Esophagus squamous epithelium (tissue), 5 donors: ENCODE data around the gene PLTP. TPM values are rescaled to one million over a fixed set of nuclear protein-coding genes. Genes with fewer than 3 reads are reported as not detected.
"Not testable (repeated sequence)": the region's sequence is repeated elsewhere in the genome, so short reads cannot be mapped to it uniquely, and the experiment has no call there.

Source experiments
- DNase-seq: peaks from one replicate; lab custom pipeline; 2025; lab: John Stamatoyannopoulos, UW
- H3K27ac ChIP-seq, 4 donors: fragments of 200-600 bp; sonication (generic); one replicate each; pipeline ENCODE4 v1.5.1; 2016 to 2019; ENCODE audit warnings: mild to moderate bottlenecking in 1 of 4
- H3K27me3 ChIP-seq, 4 donors: fragments of 200-600 bp; sonication (generic); 1 replicate in 3 of 4; 2 replicates in 1 of 4; pipeline versions ENCODE4 v1.5.1 to v1.6.0; 2017 to 2021; ENCODE audit warnings: antibody characterized with exemption in 1 of 4
- H3K36me3 ChIP-seq, 3 donors: fragments of 200-600 bp; sonication (generic); one replicate each; pipeline ENCODE4 v1.5.1; 2016 to 2019
- H3K4me1 ChIP-seq, 3 donors: fragments of 200-600 bp; sonication (generic); one replicate each; pipeline ENCODE4 v1.5.1; 2017 to 2019
- H3K4me3 ChIP-seq, 4 donors: fragments of 200-600 bp; sonication (generic); 1 replicate in 3 of 4; 2 replicates in 1 of 4; pipeline ENCODE4 v1.5.1; 2016 to 2019; ENCODE audit warnings: mild to moderate bottlenecking in 2 of 4, moderate library complexity in 1 of 4
- H3K9me3 ChIP-seq, 3 donors: fragments of 200-600 bp; sonication (generic); one replicate each; pipeline ENCODE4 v1.5.1; 2016 to 2019
- CTCF ChIP-seq, 6 experiments: fragments of 450-650 bp in 4 of 6; fragments of 200-600 bp in 2 of 6; sonication (generic) in 2 of 6; IDR thresholded peaks; one replicate each; pipeline ENCODE4 v1.5.1; 2016 to 2019; ENCODE audit warnings: antibody characterized with exemption in 6 of 6, mild to moderate bottlenecking in 4 of 6, moderate library complexity in 4 of 6
- POLR2A ChIP-seq, 4 donors: fragments of 450-650 bp; IDR thresholded peaks; one replicate each; pipeline ENCODE4 v1.6.1; 2017; ENCODE audit warnings: antibody characterized with exemption in 4 of 4, mild to moderate bottlenecking in 4 of 4, moderate library complexity in 3 of 4
- WGBS, 2 donors: methylation state at CpG; one replicate each; pipeline ENCODE4 v1.1.5; 2018; 5-methylcytosine and 5-hydroxymethylcytosine counted together
- intact Hi-C: fragments of 100-400 bp; cut with DNase I; formaldehyde crosslinking; loops from one replicate; pipeline ENCODE4 v1.15.0; 2022
- total RNA-seq, 4 donors: library from RNA; depleted of rRNA; stranded (reverse); fragments of >200 nt; gene quantifications; one replicate each; pipeline ENCODE4 v1.1.0, GENCODE V29; 2016
- donor health status: DM: yes; HTN: yes; CAD: no.

Gene PLTP
- total RNA-seq, 4 donors from 2014 or later = 5.9 to 248 (median 92.6) TPM

- H3K27ac ChIP-seq = no peak overlapping the region
- H3K36me3 ChIP-seq = peaks cover 0 to 54% (median 5%) of the 10 kb centered on the region in 3 donors
- 89 to 95% methylated on average over 7 to 13 of the region's 17 CpGs for WGBS, 2 donors
- no peak for DNase-seq
- no peak for TF ChIP-seq POLR2A (IDR thresholded peaks at IDR 0.05)
- no peak for TF ChIP-seq CTCF (IDR thresholded peaks at IDR 0.05)
- H3K9me3 ChIP-seq = no peaks in the 10 kb centered on the region
- intact Hi-C loops = no loop called here
- H3K4me3 ChIP-seq = no peak overlapping the region
- H3K4me1 ChIP-seq = peaks cover 0 to 28% (median 13%) of the 10 kb centered on the region in 3 donors
- no peaks in the 10 kb centered on the region for H3K27me3 ChIP-seq
These were observed 4.6 kb downstream of the PLTP start for GRCh38 chr20:45907219-45907948.

DNA sequence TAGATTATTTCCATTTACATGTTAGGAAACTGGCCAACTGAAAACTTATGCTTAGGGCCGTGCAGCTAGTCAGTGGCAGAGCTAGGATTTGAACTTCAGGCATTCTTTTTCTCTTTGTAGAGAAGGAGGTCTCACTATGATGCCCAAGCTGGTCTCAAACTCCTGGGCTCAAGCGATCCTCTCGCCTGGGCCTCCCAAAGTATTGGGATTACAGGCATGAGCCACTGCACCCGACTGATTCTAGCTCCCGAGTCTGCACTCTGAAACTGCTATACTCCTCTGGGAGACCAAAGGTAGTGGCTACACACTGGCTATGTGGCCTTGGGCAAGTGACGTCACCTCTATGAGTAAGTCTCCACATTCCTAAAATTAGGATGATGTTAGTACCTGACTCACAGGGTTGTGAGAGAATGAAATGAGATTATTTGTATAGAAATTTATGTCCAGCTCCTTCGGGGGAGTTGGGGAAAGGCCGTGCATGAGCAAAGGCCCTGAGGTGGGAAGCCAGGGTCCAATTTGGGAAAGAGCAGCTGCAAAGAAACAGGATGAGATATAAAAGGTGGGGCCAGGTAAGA is 6.4 kb downstream of the PLTP start:
- peaks cover 0 to 72% (median 11%) of the 10 kb centered on the region in 3 donors for H3K36me3 ChIP-seq
- peaks cover 0 to 10% (median 0%) of the 10 kb centered on the region in 3 donors for H3K4me1 ChIP-seq
- no peak for DNase-seq
- no peak overlapping the region for H3K4me3 ChIP-seq
- TF ChIP-seq CTCF (IDR thresholded peaks at IDR 0.05) = no peak
- TF ChIP-seq POLR2A (IDR thresholded peaks at IDR 0.05) = no peak
- WGBS, 2 donors = 71 to 82% methylated on average over 6 to 8 of the region's 8 CpGs
- no peaks in the 10 kb centered on the region for H3K27me3 ChIP-seq
- H3K9me3 ChIP-seq = no peaks in the 10 kb centered on the region
- H3K27ac ChIP-seq = no peak overlapping the region
- intact Hi-C loops = no loop called here

DNA sequence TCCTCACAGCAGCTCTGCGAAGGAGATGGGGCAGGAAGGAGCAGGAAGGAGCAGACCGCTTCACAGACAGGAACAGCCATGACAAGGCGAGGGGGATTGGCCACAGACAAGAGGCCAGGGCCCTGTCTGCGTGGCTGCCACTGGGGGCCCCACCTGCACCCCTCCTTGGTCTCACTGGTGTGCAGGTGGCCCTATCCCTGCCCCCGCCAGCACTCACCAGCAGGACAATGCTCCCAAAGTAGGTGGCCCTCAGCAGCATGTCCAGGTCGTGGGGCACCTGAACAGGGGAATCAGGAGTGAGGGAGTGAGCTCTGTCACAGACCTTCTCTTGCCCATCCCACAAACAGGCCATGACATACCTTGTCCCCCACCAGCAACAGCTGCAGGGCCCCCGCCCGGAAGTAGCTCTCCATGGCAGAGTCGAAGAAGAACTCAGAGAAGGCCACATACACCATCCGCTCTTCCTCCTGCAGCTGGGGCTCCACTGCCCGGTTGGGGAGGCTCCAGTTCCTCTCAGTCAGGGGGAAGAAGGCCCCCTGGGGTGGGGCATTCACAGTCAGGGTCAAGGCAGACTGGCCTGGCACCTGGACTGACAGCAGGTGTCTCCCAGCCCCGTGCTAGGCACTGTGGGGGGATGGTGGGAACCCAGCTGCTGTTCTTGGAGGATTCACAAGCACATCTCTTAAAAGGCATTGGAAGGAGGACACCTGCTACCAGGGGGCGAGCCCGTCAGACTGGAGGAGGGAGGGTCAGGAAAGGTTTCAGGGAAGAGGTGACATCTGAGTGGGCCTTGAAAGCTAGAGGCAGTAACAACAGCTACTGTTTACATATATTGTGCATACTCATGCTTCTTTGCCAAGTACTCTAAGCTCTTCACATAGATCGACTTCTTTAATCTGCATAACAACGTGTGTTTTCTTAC is 7.1 kb downstream of the PLTP start:
- Histone ChIP-seq H3K36me3 (peaks cover 0 to 79% (median 11%) of the 10 kb centered on the region in 3 donors), H3K9me3 (no peaks in the 10 kb centered on the region), H3K4me1 (peaks cover 0 to 3% (median 0%) of the 10 kb centered on the region in 3 donors), H3K27me3 (no peaks in the 10 kb centered on the region), H3K4me3 (no peak overlapping the region), H3K27ac (no peak overlapping the region)
- intact Hi-C loops = no loop called here
- 78 to 80% methylated on average over 10 to 12 of the region's 16 CpGs for WGBS, 2 donors
- no peak for DNase-seq
- no peak for TF ChIP-seq CTCF (IDR thresholded peaks at IDR 0.05)
- no peak for TF ChIP-seq POLR2A (IDR thresholded peaks at IDR 0.05)

DNA sequence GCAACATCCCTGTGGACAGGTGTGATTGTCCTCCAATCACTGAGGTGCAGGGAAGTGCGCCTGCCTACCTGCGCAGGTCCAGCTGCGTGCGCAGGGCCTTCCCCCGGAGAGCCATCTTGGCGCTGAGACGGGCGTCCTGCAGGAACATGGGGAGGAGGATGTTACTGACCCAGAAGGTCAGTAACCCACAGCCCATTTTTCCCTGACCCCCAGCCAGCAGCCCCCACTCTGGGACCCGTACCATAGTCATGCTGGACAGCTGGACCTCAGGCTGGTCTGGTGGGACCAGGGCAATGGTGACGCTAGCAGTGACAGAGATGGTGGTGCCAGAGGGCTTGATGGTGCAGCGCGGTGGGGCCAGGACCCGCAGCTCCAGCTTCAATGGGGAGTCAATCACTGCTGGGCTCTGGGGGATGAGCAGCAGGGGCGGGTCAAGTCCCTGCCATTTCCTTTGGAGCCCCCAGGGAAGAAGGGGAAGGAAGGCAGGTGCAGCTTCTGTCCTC is 9.7 kb downstream of the PLTP start:
- H3K9me3 ChIP-seq = no peaks in the 10 kb centered on the region
- TF ChIP-seq POLR2A (IDR thresholded peaks at IDR 0.05) = no peak
- no peak for TF ChIP-seq CTCF (IDR thresholded peaks at IDR 0.05)
- intact Hi-C loops = no loop called here
- H3K36me3 ChIP-seq = peaks cover 0 to 92% (median 16%) of the 10 kb centered on the region in 3 donors
- WGBS, 2 donors = 97% methylated on average over 8 of the region's 14 CpGs; no CpG with 5 or more reads in 1 of the 2 donors
- no peak for DNase-seq
- no peak overlapping the region for H3K27ac ChIP-seq
- H3K27me3 ChIP-seq = no peaks in the 10 kb centered on the region
- no peaks in the 10 kb centered on the region for H3K4me1 ChIP-seq
- H3K4me3 ChIP-seq = no peak overlapping the region

GRCh38 chr20:45901332-45901731 is 10.6 kb downstream of the PLTP start:
- H3K9me3 ChIP-seq, intact Hi-C loops, DNase-seq, H3K27me3 ChIP-seq, H3K4me1 ChIP-seq, H3K4me3 ChIP-seq, H3K27ac ChIP-seq: not testable (repeated sequence)
- WGBS, 2 donors = 87 to 94% methylated on average over 6 of the region's 6 CpGs
- H3K36me3 ChIP-seq = peaks cover 0 to 93% (median 17%) of the 10 kb centered on the region in 3 donors
